GM19099 (cell line): ENCODE data around the gene GPR55.

Experiments
- POLR2A ChIP-seq: IDR thresholded peaks from 3 replicates; pipeline ENCODE4 v1.6.1; 2011; ENCODE audit warnings: low read depth; ENCODE audit not compliant: insufficient read length; ENCODE audit errors: extremely low read depth

GPR55 gene

DNA sequence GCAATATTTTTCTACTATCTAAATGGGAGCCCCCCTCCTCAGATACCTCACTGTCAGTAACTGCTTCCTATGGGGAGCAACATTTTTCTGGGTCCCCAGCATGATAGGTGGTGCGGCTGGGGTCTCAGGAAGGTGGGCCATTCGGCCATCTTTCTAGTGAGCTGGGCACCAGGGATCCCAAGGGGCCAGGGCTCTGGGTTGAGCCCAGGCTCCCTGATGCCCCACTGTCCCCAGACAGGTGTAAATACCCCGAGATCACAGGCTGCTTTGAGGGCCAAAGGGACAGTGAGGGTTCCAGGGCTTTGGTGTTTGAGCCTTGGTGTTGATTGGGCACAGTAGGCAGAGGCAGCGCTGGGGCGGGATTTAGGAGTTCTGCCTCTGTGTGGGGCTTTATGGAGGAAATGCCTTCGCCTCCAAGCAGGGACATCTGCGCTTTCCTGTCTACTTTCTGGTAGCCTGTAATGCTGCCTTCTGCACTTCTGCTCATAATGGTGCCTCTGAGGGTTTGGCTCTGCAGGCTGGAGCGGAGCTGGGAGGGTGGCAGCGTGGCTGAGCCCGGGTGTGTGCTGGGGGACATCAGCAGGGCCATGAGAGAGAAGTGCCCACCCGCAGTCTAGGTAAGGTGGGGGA is 55.0 kb downstream of the GPR55 start:
- TF ChIP-seq POLR2A, result no peak

- no peak for TF ChIP-seq POLR2A
Observed at GRCh38 chr2:230868947-230869913, 55.8 kb downstream of the GPR55 start.

DNA sequence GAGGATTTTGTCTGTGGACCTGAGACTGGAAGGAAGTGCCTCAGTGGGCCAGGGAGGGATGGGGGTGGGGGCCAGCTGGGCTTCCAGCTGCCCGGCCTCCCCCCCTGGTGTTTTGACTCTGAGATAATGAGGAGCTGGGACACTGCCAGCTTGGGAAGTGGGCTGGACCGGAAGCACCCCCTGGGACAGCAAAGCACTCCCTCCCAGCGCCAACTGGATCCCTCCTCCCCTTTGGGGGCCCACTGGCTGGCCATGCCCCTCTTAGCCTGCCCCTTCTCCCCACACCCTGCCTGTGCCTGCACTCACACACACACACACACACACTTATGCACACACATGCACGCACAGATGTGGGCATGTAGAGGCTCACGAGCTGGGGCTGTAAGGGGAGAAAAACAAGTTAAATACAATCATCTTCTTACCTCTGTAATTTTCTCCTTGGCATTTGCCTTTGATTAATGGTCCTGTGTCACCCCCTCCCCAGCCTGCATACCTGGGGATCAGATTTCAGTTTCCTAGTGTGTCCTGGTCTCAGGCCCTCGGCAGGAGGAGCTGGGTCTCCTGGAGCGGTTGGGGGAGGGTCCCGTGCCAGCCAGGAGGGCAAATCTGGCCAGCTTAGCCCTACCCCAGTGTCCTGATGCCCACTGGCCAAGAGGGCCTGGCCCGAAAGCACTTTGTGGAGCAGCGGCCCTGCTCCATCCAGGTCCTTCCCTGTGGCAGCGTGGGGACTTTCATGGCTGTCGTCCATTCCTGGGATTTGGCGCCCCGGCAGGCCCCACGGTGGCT is 56.7 kb downstream of the GPR55 start:
- no peak for TF ChIP-seq POLR2A

DNA sequence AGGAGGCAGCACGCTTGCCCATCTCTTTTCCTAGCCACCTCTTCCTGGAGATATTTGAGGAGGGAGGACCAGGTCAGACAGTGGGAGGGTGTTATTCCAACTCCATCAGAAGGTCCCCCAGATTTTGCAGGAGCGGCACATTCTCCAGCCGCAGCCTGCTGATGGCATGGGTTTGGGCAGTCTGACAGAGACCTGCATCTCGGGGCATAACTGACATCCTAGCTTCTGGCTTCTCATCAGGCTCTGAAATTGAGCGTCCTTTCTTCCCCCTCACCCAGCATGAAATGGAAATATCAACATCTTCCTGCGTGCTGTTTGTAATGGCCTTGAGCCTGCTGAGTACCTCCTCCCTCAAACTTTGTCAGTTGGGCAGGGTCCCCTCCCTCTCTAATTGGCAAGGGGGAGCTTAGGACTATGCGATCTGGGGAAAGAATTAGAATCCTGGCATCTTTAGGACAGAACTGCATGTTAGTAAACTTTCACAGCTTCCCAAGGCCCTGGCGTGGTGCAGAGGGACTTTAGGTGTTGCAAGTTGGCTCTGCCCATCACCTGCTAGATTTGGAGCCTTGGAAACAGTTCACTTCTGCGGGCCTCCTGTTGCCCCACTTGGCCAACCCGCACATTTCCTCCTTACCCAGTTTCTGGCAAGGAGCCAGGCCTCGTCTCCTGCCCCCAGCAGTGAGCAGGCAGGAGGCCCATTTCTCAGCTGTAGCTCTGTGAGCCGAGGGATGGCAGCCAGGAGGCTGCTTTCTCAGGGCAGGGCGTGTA is 58.1 kb downstream of the GPR55 start:
- TF ChIP-seq POLR2A, result no peak

DNA sequence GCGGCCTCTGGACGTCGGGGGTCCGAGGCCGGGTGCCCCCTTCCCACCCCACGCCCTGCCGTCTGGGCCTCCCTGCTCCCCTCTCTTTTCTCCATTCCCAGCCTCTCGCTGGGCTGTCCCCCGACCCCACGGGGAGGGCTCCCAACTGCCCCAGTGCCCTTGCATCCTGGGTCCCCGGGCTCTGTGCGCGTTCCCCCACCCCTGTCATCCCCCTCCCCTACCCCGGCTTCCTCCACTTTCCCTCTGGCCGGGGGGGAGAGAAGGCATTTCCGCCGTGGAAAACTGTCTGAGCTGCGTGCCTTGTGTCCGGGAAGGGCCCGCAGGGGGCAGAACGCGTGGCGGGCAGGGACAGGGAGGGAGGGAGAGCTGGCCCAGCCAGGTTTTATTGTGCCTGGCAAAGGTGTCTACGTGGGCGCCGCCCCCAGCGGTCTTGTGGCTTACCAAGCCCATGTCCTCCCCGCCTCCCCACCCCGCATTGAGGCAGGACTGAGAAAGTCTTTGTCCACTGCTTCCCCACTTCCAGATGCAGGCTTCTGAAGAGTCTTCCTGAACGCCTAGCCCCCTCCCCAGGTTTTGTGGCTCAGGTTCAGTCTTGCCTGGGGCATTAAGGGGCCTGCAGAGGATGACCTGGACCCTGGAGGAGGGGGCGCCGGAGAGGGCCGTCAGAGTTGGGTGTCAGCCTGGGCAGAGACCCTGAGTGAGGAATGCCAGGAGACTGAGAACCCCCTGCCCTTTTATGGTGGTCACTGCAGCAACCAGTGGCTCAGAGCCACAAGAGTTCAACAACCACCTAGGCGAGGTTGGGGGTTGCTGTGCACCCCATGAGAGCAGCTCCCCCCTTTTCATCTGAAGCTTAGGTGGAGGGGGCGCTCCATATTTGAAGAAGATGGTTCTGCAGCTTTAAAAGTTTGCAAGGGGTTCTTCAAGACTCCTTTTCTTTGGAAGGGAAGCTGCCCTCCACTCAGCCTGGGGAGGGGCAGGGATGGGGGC is 59.0 kb downstream of the GPR55 start:
- no peak for TF ChIP-seq POLR2A

DNA sequence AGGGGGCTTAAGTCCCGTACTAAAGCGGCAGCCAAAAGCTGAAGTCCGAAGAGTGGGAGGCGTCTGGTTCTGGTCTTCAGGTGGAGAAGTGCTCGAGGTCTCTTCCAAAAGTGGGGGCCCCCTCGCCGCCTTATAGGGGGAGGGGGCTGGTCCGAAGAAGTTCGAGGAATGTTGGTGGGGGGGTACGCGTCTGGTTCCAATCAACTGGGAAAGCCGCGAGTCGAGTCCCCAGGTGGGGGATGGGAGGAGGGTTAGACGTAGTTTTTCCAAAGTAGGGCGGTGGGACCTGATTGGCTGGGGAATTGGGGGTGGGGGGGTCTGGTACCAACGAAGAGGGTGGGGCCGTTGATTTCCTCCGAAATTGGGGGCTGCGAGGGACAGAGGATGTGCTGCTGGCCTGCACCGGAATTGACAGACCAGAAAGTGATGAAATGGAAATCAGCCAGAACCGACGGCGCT is 59.7 kb downstream of the GPR55 start:
- TF ChIP-seq POLR2A, result no peak

GRCh38 chr2:230864605-230865306 is 60.3 kb downstream of the GPR55 start, which contains the start of gene ITM2C:
Gene ITM2C (plus strand): TSS chr2:230864942. CDS start chr2:230865026, 84 bp downstream.
- TF ChIP-seq POLR2A, result peak; percentile 73

GRCh38 chr2:230864122-230864604 is 60.9 kb downstream of the GPR55 start:
- TF ChIP-seq POLR2A, result no peak

DNA sequence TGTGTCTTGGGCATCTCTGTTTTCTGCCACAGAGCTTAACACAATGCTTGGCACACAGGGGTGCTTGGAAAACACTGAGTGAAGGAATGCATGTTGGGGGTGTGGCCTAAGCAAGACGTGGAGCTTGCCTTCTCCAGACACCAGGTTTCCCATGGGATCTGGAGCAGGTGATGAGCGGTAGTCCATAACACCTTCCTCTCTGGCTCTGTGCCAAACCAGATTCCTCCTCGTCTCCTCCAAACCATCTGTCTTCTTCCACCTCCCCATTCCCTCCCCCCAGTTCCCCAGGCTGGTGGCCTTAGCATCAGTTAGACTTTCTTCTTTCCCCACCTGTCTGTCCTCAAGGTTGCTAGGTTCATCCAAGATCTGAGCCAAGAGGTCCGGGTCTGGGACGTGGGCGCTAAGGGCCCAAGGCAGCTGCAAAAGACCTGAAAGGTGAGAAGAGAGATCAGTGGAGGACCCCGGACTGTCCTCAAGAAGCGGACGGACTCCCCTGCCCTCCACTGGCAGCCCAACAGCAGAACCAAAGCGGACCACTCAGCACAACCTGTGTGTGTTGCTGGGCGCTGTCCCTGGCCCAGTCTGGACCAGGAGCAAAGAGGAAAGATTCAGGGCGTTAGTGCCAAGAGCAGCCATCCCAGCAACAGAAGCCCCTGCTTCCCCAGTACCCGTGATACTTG is 61.5 kb downstream of the GPR55 start:
- no peak for TF ChIP-seq POLR2A

DNA sequence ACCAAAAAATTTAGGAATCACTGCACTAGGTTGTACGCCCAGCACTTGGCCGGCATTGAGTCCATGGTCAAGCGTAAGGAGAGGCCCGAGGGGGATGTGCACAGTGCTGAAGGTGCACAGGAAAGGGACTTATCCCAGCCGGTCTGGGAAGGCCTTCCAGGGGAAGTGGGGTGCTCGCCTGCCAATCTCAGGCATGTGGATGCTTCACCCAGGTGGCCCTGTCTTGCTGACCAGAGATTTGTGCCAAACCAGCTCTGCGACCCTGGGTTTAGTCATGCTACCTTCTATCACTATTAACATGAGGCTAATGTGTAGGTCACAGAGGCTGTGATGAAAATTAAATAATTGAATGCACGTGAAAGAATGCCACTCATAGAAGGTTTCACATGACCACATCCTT is 62.0 kb downstream of the GPR55 start:
- TF ChIP-seq POLR2A, result no peak

- TF ChIP-seq POLR2A, result no peak
Observed at GRCh38 chr2:230862292-230862691, 62.8 kb downstream of the GPR55 start.
